Panc1 (cell line): ENCODE measurements around the gene UGT1A1.

Experiments
- CTCF ChIP-seq: fragments of 450-650 bp; IDR thresholded peaks from 2 replicates; pipeline ENCODE4 v1.5.1; 2017; ENCODE audit warnings: mild to moderate bottlenecking
- POLR2AphosphoS5 ChIP-seq: IDR thresholded peaks from 2 replicates; pipeline ENCODE4 v1.6.1; 2012; ENCODE audit warnings: mild to moderate bottlenecking, low read depth, low read length, moderate library complexity
- SIN3A ChIP-seq: IDR thresholded peaks from 2 replicates; pipeline ENCODE4 v1.6.1; 2012; ENCODE audit warnings: low read depth, mild to moderate bottlenecking, low read length, moderate library complexity, borderline replicate concordance; ENCODE audit not compliant: insufficient read depth
- TF ChIP-seq, protein P1 (sequence below), 2 experiments: IDR thresholded peaks; 2 replicates each; pipeline ENCODE4 v1.6.1; 2011 to 2012; ENCODE audit warnings: low read depth in 2 of 2, control low read depth in 1 of 2, low read length in 1 of 2, mild to moderate bottlenecking in 1 of 2, moderate library complexity in 1 of 2; ENCODE audit not compliant: insufficient read depth in 1 of 2

- TF ChIP-seq CTCF (no peak), SIN3A (no peak), POLR2AphosphoS5 (no peak)
- TF ChIP-seq, protein P1, sequence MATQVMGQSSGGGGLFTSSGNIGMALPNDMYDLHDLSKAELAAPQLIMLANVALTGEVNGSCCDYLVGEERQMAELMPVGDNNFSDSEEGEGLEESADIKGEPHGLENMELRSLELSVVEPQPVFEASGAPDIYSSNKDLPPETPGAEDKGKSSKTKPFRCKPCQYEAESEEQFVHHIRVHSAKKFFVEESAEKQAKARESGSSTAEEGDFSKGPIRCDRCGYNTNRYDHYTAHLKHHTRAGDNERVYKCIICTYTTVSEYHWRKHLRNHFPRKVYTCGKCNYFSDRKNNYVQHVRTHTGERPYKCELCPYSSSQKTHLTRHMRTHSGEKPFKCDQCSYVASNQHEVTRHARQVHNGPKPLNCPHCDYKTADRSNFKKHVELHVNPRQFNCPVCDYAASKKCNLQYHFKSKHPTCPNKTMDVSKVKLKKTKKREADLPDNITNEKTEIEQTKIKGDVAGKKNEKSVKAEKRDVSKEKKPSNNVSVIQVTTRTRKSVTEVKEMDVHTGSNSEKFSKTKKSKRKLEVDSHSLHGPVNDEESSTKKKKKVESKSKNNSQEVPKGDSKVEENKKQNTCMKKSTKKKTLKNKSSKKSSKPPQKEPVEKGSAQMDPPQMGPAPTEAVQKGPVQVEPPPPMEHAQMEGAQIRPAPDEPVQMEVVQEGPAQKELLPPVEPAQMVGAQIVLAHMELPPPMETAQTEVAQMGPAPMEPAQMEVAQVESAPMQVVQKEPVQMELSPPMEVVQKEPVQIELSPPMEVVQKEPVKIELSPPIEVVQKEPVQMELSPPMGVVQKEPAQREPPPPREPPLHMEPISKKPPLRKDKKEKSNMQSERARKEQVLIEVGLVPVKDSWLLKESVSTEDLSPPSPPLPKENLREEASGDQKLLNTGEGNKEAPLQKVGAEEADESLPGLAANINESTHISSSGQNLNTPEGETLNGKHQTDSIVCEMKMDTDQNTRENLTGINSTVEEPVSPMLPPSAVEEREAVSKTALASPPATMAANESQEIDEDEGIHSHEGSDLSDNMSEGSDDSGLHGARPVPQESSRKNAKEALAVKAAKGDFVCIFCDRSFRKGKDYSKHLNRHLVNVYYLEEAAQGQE (IDR thresholded peaks at IDR 0.05; ENCODE audit: insufficient read depth in 1 of 2, low read depth in 2 of 2, low read length in 1 of 2) = no peak
These were observed 34.1 kb downstream of the UGT1A1 start for GRCh38 chr2:233794128-233794658.
